Fibroblast of peridontal ligament (primary cell): ENCODE results near the gene SERINC5.
"Not testable (repeated sequence)": the region's sequence is repeated elsewhere in the genome, so short reads cannot be mapped to it uniquely, and the experiment has no call there.

ENCODE experiments used
- DNase-seq: peaks from one replicate; pipeline ENCODE4 v3.0.0-alpha.2; 2010; ENCODE audit errors: extremely low read depth

Gene SERINC5

GRCh38 chr5:80227979-80228596 is 27.8 kb downstream of the SERINC5 start:
- DNase-seq = no peak

GRCh38 chr5:80225934-80226326 is 29.9 kb downstream of the SERINC5 start:
- DNase-seq = no peak

- no peak for DNase-seq
These were observed 30.5 kb downstream of the SERINC5 start for GRCh38 chr5:80225189-80225933.

- no peak for DNase-seq
These were observed 32.3 kb downstream of the SERINC5 start for GRCh38 chr5:80223561-80223960.

GRCh38 chr5:80220245-80220897 is 35.5 kb downstream of the SERINC5 start:
- DNase-seq = no peak

- DNase-seq = no peak
These were observed 36.5 kb downstream of the SERINC5 start for GRCh38 chr5:80219391-80219790.

GRCh38 chr5:80217667-80218066 is 38.2 kb downstream of the SERINC5 start:
- no peak for DNase-seq

- DNase-seq = peak; percentile 28
These were observed 38.9 kb downstream of the SERINC5 start for GRCh38 chr5:80216753-80217596.

GRCh38 chr5:80216096-80216495 is 39.8 kb downstream of the SERINC5 start:
- DNase-seq = no peak

GRCh38 chr5:80215523-80215922 is 40.3 kb downstream of the SERINC5 start:
- no peak for DNase-seq

- no peak for DNase-seq
These were observed 42.4 kb downstream of the SERINC5 start for GRCh38 chr5:80213466-80213865.

- DNase-seq = no peak
These were observed 43.6 kb downstream of the SERINC5 start for GRCh38 chr5:80212171-80212667.

GRCh38 chr5:80211327-80211726 is 44.5 kb downstream of the SERINC5 start:
- DNase-seq = no peak

- DNase-seq = no peak
These were observed 45.8 kb downstream of the SERINC5 start for GRCh38 chr5:80210014-80210413.

GRCh38 chr5:80208381-80208780 is 47.5 kb downstream of the SERINC5 start:
- no peak for DNase-seq

GRCh38 chr5:80207832-80208231 is 48.0 kb downstream of the SERINC5 start:
- no peak for DNase-seq

- DNase-seq = peak; percentile 53
These were observed 49.6 kb downstream of the SERINC5 start for GRCh38 chr5:80206282-80206681.

- DNase-seq = no peak
These were observed 50.0 kb downstream of the SERINC5 start for GRCh38 chr5:80205846-80206245.

GRCh38 chr5:80204808-80205614 is 50.8 kb downstream of the SERINC5 start:
- DNase-seq = no peak

GRCh38 chr5:80201763-80202162 is 54.1 kb downstream of the SERINC5 start:
- not testable (repeated sequence) for DNase-seq

GRCh38 chr5:80198920-80199319 is 56.9 kb downstream of the SERINC5 start:
- no peak for DNase-seq
